Cardiac fibroblast (primary cell): Measurements from ENCODE around the gene SLC25A23.

ENCODE experiments used
- DNase-seq, 2 donors: peaks; one replicate each; pipeline versions ENCODE4 v3.0.0 to v3.0.0-alpha.2; 2010; ENCODE audit warnings: low read depth in 2 of 2
- H3K4me3 ChIP-seq, 2 donors: replicated peaks in 1 of 2; 1 replicate in 1 of 2; 2 replicates in 1 of 2; pipeline ENCODE4 v1.5.1; 2011; ENCODE audit warnings: low read depth in 2 of 2, low read length in 2 of 2, mild to moderate bottlenecking in 2 of 2, moderate library complexity in 1 of 2
- CTCF ChIP-seq: IDR thresholded peaks from one replicate; pipeline ENCODE4 v1.5.1; 2011; ENCODE audit warnings: low read depth, mild to moderate bottlenecking, low read length, inconsistent platforms

The SLC25A23 gene

GRCh38 chr19:6446452-6446851 is 13.1 kb downstream of the SLC25A23 start:
- no peak for DNase-seq
- no peak overlapping the region for H3K4me3 ChIP-seq
- TF ChIP-seq CTCF, result no peak

- H3K4me3 ChIP-seq, result no peak overlapping the region
- DNase-seq, result no peak
- no peak for TF ChIP-seq CTCF
Observed at GRCh38 chr19:6443986-6444385, 15.6 kb downstream of the SLC25A23 start.

GRCh38 chr19:6442087-6442688 is 17.4 kb downstream of the SLC25A23 start:
- no peak for DNase-seq
- no peak overlapping the region for H3K4me3 ChIP-seq
- TF ChIP-seq CTCF, result no peak

- H3K4me3 ChIP-seq, result no peak overlapping the region
- no peak for TF ChIP-seq CTCF
- DNase-seq, result no peak
Observed at GRCh38 chr19:6440905-6441304, 18.7 kb downstream of the SLC25A23 start.

- no peak overlapping the region for H3K4me3 ChIP-seq
- TF ChIP-seq CTCF, result no peak
- DNase-seq, result no peak
Observed at GRCh38 chr19:6439743-6440142, 19.8 kb downstream of the SLC25A23 start.

- no peak for TF ChIP-seq CTCF
- DNase-seq, result no peak
- no peak within 1 kb of the TSS for H3K4me3 ChIP-seq
Observed at GRCh38 chr19:6433663-6434062, 25.9 kb downstream of the SLC25A23 start, which contains the start of gene SLC25A41. SLC25A41 (minus strand) TSS chr19:6433763; CDS start chr19:6433693, 70 bp downstream.

- TF ChIP-seq CTCF, result no peak
- DNase-seq, result no peak
- no peak overlapping the region for H3K4me3 ChIP-seq
Observed at GRCh38 chr19:6433165-6433564, 26.4 kb downstream of the SLC25A23 start.
